Activated CD8-positive, alpha-beta T cell treated with anti-CD3 and anti-CD28 coated beads for 36 hours (primary cell): ENCODE measurements around the gene MAP6D1. TPM values are rescaled to one million over a fixed set of nuclear protein-coding genes. Genes with fewer than 3 reads are reported as not detected.

Source experiments
- ATAC-seq: fragments of 200-7000 bp; cut with Tn5 transposase; one replicate; pipeline ENCODE4 v1.10.0; 2021; ENCODE audit warnings: mild to moderate bottlenecking, moderate library complexity
- CTCF ChIA-PET: fragments of 350-600 bp; sonication (Branson Sonifier 250); formaldehyde crosslinking; loops from one replicate; lab custom pipeline; 2021; ENCODE audit warnings: antibody characterized with exemption; lab: Charles Lee
- POLR2A ChIA-PET: fragments of 350-600 bp; sonication (Branson Sonifier 250); formaldehyde crosslinking; loops from one replicate; lab custom pipeline; 2021; ENCODE audit warnings: antibody characterized with exemption; lab: Charles Lee
- DNase-seq: peaks from one replicate; pipeline ENCODE4 v3.0.0-alpha.2; 2020
- H3K27ac Mint-ChIP-seq: one replicate; pipeline ENCODE4 v1.8.0; 2021; ENCODE audit warnings: mild to moderate bottlenecking, mixed read lengths
- H3K27me3 Mint-ChIP-seq: one replicate; pipeline ENCODE4 v1.8.0; 2021; ENCODE audit warnings: mixed read lengths
- H3K36me3 Mint-ChIP-seq: one replicate; pipeline ENCODE4 v1.8.0; 2021; ENCODE audit warnings: low read depth, mixed read lengths
- H3K4me1 Mint-ChIP-seq: one replicate; pipeline ENCODE4 v1.8.0; 2021; ENCODE audit warnings: low read depth, mixed read lengths
- H3K4me3 Mint-ChIP-seq: one replicate; pipeline ENCODE4 v1.8.0; 2021; ENCODE audit warnings: mild to moderate bottlenecking, moderate library complexity, mixed read lengths
- H3K9me3 Mint-ChIP-seq: one replicate; pipeline ENCODE4 v1.8.0; 2021; ENCODE audit warnings: mixed read lengths
- intact Hi-C: fragments of 100-400 bp; cut with micrococcal nuclease; formaldehyde crosslinking; loops from one replicate; pipeline ENCODE4 v1.10.0; 2022
- total RNA-seq, 2 experiments: library from RNA; stranded (reverse); gene quantifications; one replicate each; pipeline ENCODE4 v1.2.3, GENCODE V29; 2021
- TF ChIP-seq, protein P1 (sequence below): fragments of 200-600 bp; IDR thresholded peaks from one replicate; pipeline ENCODE4 v1.8.0; 2022; ENCODE audit warnings: antibody characterized with exemption, mild to moderate bottlenecking

The MAP6D1 gene
- total RNA-seq, 2 experiments from 2014 or later = 3.8 to 4.3 TPM

DNA sequence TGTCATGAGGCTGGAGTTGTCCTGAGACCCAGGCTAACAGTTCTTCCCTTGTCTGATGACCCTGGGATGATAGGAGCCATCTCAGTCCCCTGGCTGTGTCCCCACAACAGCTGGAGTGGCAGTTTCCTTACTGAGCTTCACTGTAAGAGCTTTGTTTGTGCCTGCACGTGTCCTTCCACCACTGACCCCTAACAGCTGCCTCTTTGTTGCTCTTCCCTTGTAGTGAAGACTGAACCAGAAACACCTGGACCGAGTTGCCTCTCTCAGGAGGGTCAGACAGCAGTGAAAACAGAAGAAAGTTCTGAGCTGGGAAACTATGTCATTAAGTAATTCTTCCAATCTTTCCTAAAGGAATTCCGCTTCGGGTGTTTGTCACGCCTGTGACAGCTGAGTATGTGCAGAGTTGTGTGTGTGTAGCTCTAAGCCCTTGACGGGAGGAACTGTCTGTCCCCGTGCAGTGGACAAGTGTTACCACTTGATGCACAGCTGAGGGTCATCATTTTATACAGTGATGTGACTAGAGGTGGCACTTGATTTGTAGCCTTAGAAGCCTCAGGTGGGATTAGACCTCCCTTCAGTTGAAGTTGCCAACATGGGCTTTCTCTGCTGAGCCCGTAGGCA lies 25.0 kb downstream of the MAP6D1 start:
- H3K27me3 Mint-ChIP-seq = no peaks in the 10 kb centered on the region
- no peaks in the 10 kb centered on the region for H3K4me1 Mint-ChIP-seq
- H3K27ac Mint-ChIP-seq = no peak overlapping the region
- no peak overlapping the region for H3K4me3 Mint-ChIP-seq
- H3K9me3 Mint-ChIP-seq = no peaks in the 10 kb centered on the region
- intact Hi-C loops = no loop called here
- TF ChIP-seq, protein P1, sequence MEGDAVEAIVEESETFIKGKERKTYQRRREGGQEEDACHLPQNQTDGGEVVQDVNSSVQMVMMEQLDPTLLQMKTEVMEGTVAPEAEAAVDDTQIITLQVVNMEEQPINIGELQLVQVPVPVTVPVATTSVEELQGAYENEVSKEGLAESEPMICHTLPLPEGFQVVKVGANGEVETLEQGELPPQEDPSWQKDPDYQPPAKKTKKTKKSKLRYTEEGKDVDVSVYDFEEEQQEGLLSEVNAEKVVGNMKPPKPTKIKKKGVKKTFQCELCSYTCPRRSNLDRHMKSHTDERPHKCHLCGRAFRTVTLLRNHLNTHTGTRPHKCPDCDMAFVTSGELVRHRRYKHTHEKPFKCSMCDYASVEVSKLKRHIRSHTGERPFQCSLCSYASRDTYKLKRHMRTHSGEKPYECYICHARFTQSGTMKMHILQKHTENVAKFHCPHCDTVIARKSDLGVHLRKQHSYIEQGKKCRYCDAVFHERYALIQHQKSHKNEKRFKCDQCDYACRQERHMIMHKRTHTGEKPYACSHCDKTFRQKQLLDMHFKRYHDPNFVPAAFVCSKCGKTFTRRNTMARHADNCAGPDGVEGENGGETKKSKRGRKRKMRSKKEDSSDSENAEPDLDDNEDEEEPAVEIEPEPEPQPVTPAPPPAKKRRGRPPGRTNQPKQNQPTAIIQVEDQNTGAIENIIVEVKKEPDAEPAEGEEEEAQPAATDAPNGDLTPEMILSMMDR = no peak
- CTCF ChIA-PET = no interaction called here
- POLR2A ChIA-PET = interaction anchor here (0.6 kb wide), 1 partner anchor 356 kb away, joined by 3 read pairs; no protein-coding TSS in a partner anchor
- DNase-seq (no peak), ATAC-seq (no peak)
- peaks cover 63% of the 10 kb centered on the region for H3K36me3 Mint-ChIP-seq

DNA sequence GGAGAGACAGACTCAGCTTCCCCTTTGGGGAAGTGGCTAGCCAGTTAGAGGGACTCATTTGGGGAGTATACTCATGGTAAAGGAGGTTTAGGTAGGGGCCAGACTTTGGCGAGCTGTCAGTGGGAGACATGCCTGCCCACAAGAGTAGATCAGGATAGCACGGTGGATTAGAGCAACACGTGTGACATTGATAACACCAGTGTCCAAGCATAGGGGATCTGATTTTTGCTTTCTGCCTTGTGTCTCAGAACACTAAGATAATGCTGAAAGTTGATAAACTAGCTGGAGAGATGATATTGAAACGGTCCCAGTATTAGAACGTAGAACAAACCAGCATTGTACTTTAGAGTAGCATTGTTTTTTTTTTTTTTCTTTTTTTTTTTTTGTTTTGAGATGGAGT lies 25.9 kb downstream of the MAP6D1 start:
- CTCF ChIA-PET = interaction anchor here (1.4 kb wide), 1 partner anchor 33 kb away, joined by 3 read pairs; no protein-coding TSS in a partner anchor
- H3K36me3 Mint-ChIP-seq = peaks cover 67% of the 10 kb centered on the region
- DNase-seq (no peak), ATAC-seq (no peak)
- intact Hi-C loops = no loop called here
- no peak overlapping the region for H3K4me3 Mint-ChIP-seq
- POLR2A ChIA-PET = no interaction called here
- H3K27me3 Mint-ChIP-seq = no peaks in the 10 kb centered on the region
- no peaks in the 10 kb centered on the region for H3K4me1 Mint-ChIP-seq
- TF ChIP-seq, protein P1 = no peak
- no peaks in the 10 kb centered on the region for H3K9me3 Mint-ChIP-seq
- H3K27ac Mint-ChIP-seq = no peak overlapping the region

DNA sequence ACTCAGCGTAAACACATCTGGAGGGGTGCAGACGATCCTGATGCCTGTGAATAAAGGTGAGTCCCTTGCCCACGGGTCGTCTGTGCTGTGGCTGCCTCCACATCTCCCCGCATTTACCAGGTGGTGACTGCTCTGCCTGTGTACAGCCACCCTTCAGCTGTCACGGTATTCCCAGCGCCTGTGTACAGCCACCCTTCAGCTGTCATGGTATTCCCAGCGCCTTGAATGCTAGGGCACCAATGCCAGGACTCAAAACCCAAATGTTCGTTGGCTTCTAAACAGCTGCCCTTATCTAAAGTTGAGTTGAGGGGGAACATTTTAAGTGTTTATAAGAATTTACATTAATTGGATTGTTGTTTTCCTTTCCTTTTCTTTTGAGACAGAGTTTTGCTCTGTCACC lies 27.4 kb downstream of the MAP6D1 start:
- no peak for ATAC-seq
- TF ChIP-seq, protein P1 = no peak
- H3K36me3 Mint-ChIP-seq = peaks cover 66% of the 10 kb centered on the region
- no peak overlapping the region for H3K27ac Mint-ChIP-seq
- intact Hi-C loops = no loop called here
- ChIA-PET CTCF (interaction anchor here (1.4 kb wide), 1 partner anchor 32 kb away, joined by 3 read pairs; no protein-coding TSS in a partner anchor), POLR2A (no interaction called here)
- no peaks in the 10 kb centered on the region for H3K4me1 Mint-ChIP-seq
- H3K9me3 Mint-ChIP-seq = no peaks in the 10 kb centered on the region
- H3K4me3 Mint-ChIP-seq = no peak overlapping the region
- no peak for DNase-seq
- no peaks in the 10 kb centered on the region for H3K27me3 Mint-ChIP-seq

DNA sequence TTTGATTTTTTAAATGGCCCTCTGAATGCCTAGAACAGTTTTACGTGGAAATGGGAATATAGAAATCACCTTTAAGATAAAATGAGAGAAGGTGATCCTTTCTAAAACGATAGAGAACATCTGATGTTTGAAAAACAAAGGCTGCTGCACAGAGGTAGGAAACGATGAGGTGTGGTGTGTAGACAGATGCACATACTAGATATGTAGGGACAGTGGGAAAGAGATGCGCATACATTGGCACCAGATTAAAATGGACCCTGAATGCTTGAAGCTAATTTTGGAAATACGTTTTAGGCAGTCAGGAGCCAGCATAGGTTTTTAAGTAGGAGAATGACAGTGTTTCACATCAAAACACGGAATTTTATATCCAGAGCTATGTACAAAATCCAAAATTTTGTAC lies 29.0 kb downstream of the MAP6D1 start:
- DNase-seq (no peak), ATAC-seq (no peak)
- CTCF ChIA-PET = interaction anchor here (1.2 kb wide), 1 partner anchor 73 kb away, joined by 3 read pairs; no protein-coding TSS in a partner anchor
- POLR2A ChIA-PET = interaction anchor here (0.6 kb wide), 1 partner anchor 126 kb away, joined by 3 read pairs; no protein-coding TSS in a partner anchor
- Mint-ChIP-seq H3K9me3 (no peaks in the 10 kb centered on the region), H3K27ac (no peak overlapping the region), H3K36me3 (peaks cover 61% of the 10 kb centered on the region), H3K4me3 (no peak overlapping the region), H3K27me3 (no peaks in the 10 kb centered on the region), H3K4me1 (no peaks in the 10 kb centered on the region)
- intact Hi-C loops = no loop called here
- TF ChIP-seq, protein P1 = no peak

DNA sequence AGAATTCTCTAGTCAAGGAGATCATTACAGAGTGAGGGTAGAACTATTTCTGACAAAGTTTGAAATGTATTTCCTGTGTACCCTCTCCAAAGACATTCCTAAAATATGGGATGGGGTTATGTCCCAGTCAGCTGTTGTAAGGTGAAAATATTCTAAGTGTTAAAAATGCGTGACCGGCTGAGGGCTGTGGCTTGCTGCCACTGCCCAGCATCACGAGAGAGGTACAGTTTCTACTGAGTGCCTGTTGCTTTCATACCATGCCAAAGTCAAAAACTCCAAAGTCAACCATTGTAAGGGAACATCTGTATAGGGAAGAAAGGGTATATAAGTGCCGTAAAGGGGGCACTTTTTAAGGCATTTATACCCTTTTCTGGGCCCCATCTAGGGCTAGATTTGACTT lies 30.9 kb downstream of the MAP6D1 start:
- ChIA-PET CTCF (interaction anchor here (0.8 kb wide), 1 partner anchor 91 kb away, joined by 3 read pairs; no protein-coding TSS in a partner anchor), POLR2A (no interaction called here)
- H3K9me3 Mint-ChIP-seq = no peaks in the 10 kb centered on the region
- no peak overlapping the region for H3K27ac Mint-ChIP-seq
- no peaks in the 10 kb centered on the region for H3K27me3 Mint-ChIP-seq
- DNase-seq (no peak), ATAC-seq (no peak)
- H3K4me1 Mint-ChIP-seq = no peaks in the 10 kb centered on the region
- H3K4me3 Mint-ChIP-seq = no peak overlapping the region
- TF ChIP-seq, protein P1 = no peak
- peaks cover 64% of the 10 kb centered on the region for H3K36me3 Mint-ChIP-seq
- intact Hi-C loops = no loop called here
